Measurements from ENCODE around the gene SPTBN5. TPM values are rescaled to one million over a fixed set of nuclear protein-coding genes. Genes with fewer than 3 reads are reported as not detected.

The SPTBN5 gene
- total RNA-seq, 8 experiments from 2014 or later = 0.18 to 2.3 (median 0.72) TPM

- no peaks in the 10 kb centered on the region for H3K4me1 ChIP-seq (replicated peaks in 1 of 2)
- peak overlapping the region in 1 of 2 donors; percentile 28 for H3K27ac ChIP-seq
- no peak overlapping the region for H3K4me3 ChIP-seq
- WGBS, 10 experiments = 80 to 100% (median 91%) methylated on average over 1 to 4 of the region's 12 CpGs; no CpG with 5 or more reads in 6 of the 10 experiments
- no peak for ATAC-seq (replicated peaks in 6 of 8)
- in situ Hi-C loops (cut with MboI; ENCODE audit: low pct_unique_long_range_greater_than_20kb in 2 of 9, low sequenced_read_pairs in 9 of 9, unreplicated experiment in 9 of 9) = no loop called here
These were observed 19.1 kb downstream of the SPTBN5 start for GRCh38 chr15:41874736-41875135.

DNA sequence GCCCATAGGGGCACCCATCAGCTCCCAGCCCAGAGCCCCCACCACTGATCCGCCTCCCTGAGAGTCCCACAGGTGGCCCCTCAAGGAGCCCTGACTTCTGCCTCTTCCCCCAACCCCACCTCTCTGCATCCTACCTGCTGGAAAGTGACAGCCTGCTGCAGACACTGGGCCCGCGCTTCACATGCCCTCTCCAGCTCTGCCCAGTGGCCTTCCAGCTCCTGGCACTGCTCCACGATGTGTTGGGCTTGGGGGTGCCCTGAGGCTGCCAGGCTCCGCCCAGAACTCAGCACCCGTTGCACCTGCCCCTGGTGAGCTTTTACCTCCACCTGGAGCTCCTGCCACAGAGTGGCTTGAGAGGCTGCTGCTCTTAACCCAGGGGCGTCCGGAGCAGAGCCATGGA lies 20.1 kb downstream of the SPTBN5 start:
- in situ Hi-C loops (cut with MboI; ENCODE audit: low pct_unique_long_range_greater_than_20kb in 2 of 9, low sequenced_read_pairs in 9 of 9, unreplicated experiment in 9 of 9) = no loop called here
- Histone ChIP-seq H3K4me3 (no peak overlapping the region), H3K4me1 (replicated peaks in 1 of 2) (no peaks in the 10 kb centered on the region), H3K27ac (no peak overlapping the region)
- 58 to 96% (median 80%) methylated on average over 1 to 4 of the region's 8 CpGs; no CpG with 5 or more reads in 5 of the 10 experiments for WGBS, 10 experiments
- no peak for ATAC-seq (replicated peaks in 6 of 8)

DNA sequence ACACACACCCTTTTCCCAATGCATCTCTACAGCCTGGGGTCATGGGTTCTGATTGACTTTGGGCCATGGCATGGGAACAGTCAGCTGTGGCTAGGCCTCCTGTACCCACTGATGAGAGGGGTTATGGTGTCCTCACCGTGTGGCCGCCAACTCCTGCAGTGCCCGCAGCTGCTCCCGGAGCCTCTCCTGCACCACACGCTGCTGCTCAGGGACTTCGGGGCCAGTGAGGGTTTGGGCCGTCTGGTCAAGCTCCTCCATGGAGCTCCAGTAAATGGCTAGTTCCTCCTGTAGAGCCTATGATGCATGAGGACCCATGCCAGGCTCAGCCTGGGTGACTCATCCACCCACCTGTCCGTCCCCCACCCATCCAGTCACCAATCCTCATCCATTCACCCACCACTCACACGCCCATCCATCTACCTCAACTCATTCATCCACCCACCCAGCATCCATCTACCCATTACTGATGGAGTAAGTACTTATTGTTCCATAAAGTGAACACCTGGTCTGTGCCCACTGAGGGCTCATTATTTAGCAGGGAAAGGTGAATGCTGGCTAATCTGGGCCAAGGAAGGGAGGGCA lies 21.6 kb downstream of the SPTBN5 start:
- Histone ChIP-seq H3K4me3 (no peak overlapping the region), H3K4me1 (replicated peaks in 1 of 2) (no peaks in the 10 kb centered on the region), H3K27ac (no peak overlapping the region)
- 20 to 100% (median 50%) methylated on average over 1 to 4 of the region's 9 CpGs; no CpG with 5 or more reads in 7 of the 10 experiments for WGBS, 10 experiments
- in situ Hi-C loops (cut with MboI; ENCODE audit: low pct_unique_long_range_greater_than_20kb in 2 of 9, low sequenced_read_pairs in 9 of 9, unreplicated experiment in 9 of 9) = no loop called here
- no peak for ATAC-seq (replicated peaks in 6 of 8)

DNA sequence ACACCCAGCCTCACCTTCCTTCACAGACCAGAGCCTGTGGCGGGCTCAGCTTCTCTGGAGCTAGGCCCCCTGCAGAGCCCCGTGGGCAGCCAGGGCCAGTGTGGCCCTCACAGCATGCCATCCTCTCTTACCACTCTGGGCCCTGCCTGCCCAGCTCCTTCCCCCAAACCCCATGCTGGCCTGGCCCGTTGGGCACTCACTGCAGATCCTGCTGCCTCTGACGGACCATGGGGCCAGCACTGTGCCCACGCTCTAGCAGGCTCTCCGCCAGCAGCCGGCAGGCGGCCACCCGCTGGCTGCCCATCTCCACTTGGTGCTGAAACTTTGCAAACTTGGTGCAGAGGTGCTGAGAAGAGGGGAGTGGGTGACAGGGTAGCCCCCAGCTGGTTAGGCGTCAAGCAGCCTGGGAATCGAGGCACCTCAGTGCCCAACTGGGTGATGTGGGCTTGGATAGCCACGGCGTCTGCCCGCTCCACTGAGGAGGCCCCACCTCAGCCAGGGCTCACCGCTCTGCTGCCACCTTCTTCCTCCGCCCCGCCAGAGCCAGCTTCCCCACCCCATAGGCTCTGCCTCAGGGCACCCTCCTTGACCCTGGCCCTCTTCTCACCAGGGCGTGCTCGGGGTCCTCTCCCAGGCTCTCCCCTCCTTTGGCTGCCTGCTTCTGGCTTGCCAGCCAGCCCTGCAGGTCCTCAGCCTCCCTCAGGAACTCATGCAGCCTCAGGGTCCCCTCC lies 22.5 kb downstream of the SPTBN5 start:
- H3K4me3 ChIP-seq = no peak overlapping the region
- in situ Hi-C loops (cut with MboI; ENCODE audit: low pct_unique_long_range_greater_than_20kb in 2 of 9, low sequenced_read_pairs in 9 of 9, unreplicated experiment in 9 of 9) = no loop called here
- no peak for ATAC-seq (replicated peaks in 6 of 8)
- 0 to 100% (median 67%) methylated on average over 1 to 3 of the region's 19 CpGs; no CpG with 5 or more reads in 5 of the 10 experiments for WGBS, 10 experiments
- H3K27ac ChIP-seq = no peak overlapping the region
- H3K4me1 ChIP-seq (replicated peaks in 1 of 2) = peaks cover 3 to 6% of the 10 kb centered on the region in 2 donors

DNA sequence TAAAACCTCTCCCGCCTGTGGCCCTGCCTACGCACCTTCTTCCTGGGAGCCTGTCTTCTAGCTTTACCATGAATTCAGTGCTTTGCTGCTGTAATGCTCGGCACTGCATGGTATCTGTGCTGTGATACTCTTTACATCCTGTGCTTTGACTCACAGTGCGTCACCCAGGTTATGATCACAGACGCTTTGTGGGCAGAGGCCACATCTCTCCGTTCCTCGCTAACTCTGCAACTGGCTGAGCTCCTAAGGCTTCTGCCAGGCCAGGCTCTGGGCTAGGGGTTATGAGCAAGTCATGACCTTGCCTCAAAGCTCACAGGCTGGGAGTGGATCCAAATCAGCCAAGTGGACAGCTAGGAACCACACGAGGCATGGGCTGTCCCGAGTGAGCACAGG lies 23.2 kb downstream of the SPTBN5 start:
- Histone ChIP-seq H3K4me1 (replicated peaks in 1 of 2) (peaks cover 8 to 12% of the 10 kb centered on the region in 2 donors), H3K27ac (no peak overlapping the region), H3K4me3 (no peak overlapping the region)
- in situ Hi-C loops (cut with MboI; ENCODE audit: low pct_unique_long_range_greater_than_20kb in 2 of 9, low sequenced_read_pairs in 9 of 9, unreplicated experiment in 9 of 9) = no loop called here
- ATAC-seq (replicated peaks in 6 of 8) = no peak
- 25 to 100% (median 77%) methylated on average over 1 to 8 of the region's 9 CpGs; no CpG with 5 or more reads in 2 of the 10 experiments for WGBS, 10 experiments

DNA sequence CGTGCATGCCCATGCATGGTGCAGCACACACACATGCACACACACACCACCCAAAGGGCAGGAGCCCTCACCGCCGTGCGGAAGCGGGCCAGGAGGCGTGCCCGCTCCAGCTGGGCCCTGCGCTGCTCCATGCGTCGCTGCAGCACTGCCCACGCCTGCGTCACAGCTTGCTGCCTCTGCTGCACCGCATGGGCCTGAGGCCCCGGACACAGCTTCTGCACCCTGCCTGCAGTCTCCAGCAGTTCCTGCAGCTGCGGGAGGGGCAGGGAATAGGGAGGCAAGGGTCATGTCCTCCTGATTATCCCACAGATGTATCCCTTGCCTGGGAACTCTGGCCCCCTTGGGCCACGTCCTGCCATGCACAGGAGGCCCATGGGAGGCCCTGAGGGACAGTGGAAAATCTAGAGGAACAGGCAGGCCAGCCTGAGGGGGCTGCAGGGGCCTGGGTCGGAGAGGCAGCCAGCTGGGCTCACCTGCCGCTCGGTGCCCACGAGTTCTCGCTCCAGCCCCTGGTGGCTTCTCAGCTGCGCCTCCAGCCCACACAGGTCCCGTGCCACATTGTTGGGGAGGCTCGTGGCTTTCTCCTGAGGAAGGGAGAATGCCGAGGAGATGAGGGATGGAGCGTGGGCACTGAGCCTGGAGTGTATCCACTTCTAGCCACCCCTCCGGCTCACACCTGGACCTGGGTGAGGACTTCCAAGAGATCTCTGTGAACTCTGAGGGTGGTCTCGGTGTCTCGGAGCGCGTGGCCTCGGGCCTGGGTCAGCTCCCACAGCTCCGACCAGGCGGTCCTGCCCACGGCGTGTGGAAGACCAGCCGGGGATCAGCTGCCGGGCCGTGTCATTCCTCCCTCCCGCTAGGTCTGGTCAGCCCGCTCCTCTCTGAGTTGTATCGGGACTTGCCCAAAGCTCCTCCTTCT lies 23.8 kb downstream of the SPTBN5 start:
- in situ Hi-C loops (cut with MboI; ENCODE audit: low pct_unique_long_range_greater_than_20kb in 2 of 9, low sequenced_read_pairs in 9 of 9, unreplicated experiment in 9 of 9) = no loop called here
- peak in 1 of 8 experiments; percentile 4 for ATAC-seq (replicated peaks in 6 of 8)
- Histone ChIP-seq H3K4me3 (no peak overlapping the region), H3K27ac (no peak overlapping the region), H3K4me1 (replicated peaks in 1 of 2) (peaks cover 8 to 12% of the 10 kb centered on the region in 2 donors)
- 60 to 88% (median 79%) methylated on average over 1 to 17 of the region's 42 CpGs; no CpG with 5 or more reads in 5 of the 10 experiments for WGBS, 10 experiments

GRCh38 chr15:41868321-41868720 lies 25.5 kb downstream of the SPTBN5 start:
- peaks cover 8 to 12% of the 10 kb centered on the region in 2 donors for H3K4me1 ChIP-seq (replicated peaks in 1 of 2)
- in situ Hi-C loops (cut with MboI; ENCODE audit: low pct_unique_long_range_greater_than_20kb in 2 of 9, low sequenced_read_pairs in 9 of 9, unreplicated experiment in 9 of 9) = no loop called here
- no peak overlapping the region for H3K27ac ChIP-seq
- H3K4me3 ChIP-seq = no peak overlapping the region
- no peak for ATAC-seq (replicated peaks in 6 of 8)
- WGBS, 10 experiments = 100% methylated on average over 2 of the region's 15 CpGs; no CpG with 5 or more reads in 7 of the 10 experiments

- Histone ChIP-seq H3K4me1 (replicated peaks in 1 of 2) (peaks cover 8 to 12% of the 10 kb centered on the region in 2 donors), H3K4me3 (no peak overlapping the region), H3K27ac (no peak overlapping the region)
- ATAC-seq (replicated peaks in 6 of 8) = peak in 2 of 8 experiments; percentile 3 to 9
- 78 to 100% (median 93%) methylated on average over 1 to 5 of the region's 25 CpGs; no CpG with 5 or more reads in 6 of the 10 experiments for whole genome bisulfite sequencing, 10 experiments
- in situ Hi-C loops (cut with MboI; ENCODE audit: low pct_unique_long_range_greater_than_20kb in 2 of 9, low sequenced_read_pairs in 9 of 9, unreplicated experiment in 9 of 9) = no loop called here
These were observed 26.8 kb downstream of the SPTBN5 start for GRCh38 chr15:41866872-41867579.

DNA sequence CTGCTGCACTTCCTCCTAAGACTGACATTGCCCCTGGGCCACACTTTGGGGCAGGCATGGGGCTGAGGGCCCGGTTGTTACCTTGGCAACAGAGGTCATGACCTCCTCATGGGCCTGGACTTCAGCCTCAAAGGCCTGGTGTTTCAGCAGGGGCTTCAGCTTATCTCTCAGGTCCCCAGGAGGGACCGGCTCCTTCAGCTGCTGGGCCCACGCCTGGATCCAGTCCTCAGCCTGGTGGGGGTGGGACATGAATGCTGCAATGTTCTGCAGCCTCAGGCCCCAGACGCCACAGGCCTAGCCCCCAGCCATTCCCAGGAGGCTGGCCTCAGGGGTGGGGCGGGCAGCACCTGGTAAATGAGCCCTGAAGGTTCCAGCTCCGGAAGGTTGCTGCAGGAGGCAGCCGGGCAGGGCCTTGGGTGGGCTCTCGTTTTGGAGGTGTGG lies 27.6 kb downstream of the SPTBN5 start:
- in situ Hi-C loops (cut with MboI; ENCODE audit: low pct_unique_long_range_greater_than_20kb in 2 of 9, low sequenced_read_pairs in 9 of 9, unreplicated experiment in 9 of 9) = no loop called here
- peak overlapping the region in 1 of 2 donors; percentile 42 for H3K27ac ChIP-seq
- peaks cover 8 to 12% of the 10 kb centered on the region in 2 donors for H3K4me1 ChIP-seq (replicated peaks in 1 of 2)
- ATAC-seq (replicated peaks in 6 of 8) = peak in 5 of 8 experiments; percentile 17 to 38 (median 30)
- no peak overlapping the region for H3K4me3 ChIP-seq
- 33 to 100% methylated on average over 1 of the region's 8 CpGs; no CpG with 5 or more reads in 8 of the 10 experiments for WGBS, 10 experiments

DNA sequence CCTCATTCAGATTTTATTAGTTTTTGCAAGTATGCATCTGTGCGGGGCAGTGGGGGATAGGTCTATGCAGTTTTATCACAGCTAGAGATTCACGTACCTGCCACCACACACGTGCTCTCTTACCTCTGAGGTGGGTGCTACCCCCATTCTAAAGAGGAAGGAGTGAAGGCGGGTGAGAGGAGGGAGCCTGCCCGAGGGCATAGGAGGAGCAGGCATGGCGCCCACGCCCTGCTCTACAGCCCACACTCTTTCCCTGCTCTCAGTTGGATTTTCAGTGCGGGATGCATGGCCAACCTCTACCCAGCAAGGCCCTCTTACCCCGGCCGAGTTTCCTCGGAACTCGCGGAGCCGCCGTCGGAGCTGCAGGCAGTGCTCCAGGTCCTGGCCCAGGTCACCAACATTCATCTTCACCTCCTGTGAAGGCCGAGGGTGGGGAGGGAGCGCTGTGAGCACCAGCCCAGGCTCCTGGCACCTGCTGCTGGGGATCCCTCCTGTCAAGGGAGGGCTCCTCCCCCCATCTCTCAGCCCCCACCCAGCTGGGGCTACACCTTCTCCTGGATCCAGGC lies 28.3 kb downstream of the SPTBN5 start:
- in situ Hi-C loops (cut with MboI; ENCODE audit: low pct_unique_long_range_greater_than_20kb in 2 of 9, low sequenced_read_pairs in 9 of 9, unreplicated experiment in 9 of 9) = no loop called here
- peak in 3 of 8 experiments; percentile 8 to 37 (median 21) for ATAC-seq (replicated peaks in 6 of 8)
- WGBS, 10 experiments = 60 to 100% (median 78%) methylated on average over 1 to 8 of the region's 18 CpGs; no CpG with 5 or more reads in 2 of the 10 experiments

DNA sequence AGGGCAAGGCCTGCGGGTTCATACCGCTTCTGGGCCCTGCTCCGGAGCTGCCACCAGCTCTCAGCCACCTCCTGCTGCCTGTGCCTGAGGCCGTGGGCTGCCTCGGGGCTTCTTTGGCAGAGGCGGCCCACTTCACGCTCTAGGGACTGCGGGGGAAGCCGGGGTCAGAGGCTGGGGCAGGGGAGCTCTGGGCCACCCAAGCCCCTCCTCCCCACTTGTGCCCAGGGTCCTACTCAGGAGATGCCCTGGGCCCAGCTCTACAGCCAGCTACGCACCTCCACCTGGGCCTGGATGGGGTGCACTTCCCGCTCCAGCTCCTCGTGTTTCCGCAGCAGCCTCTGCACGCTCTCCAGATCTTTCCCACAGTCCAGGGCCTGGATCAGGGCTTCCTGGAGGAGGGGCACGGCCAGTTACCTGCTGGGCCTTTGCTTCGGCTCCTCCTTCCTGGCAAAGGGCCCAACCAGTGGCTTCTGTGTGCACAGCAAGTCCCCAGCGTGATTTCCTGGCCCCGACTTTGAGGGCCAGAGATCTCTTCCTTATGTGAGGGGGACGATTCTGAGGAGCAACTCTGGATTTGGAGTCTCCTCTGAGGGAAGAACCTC lies 31.2 kb downstream of the SPTBN5 start:
- H3K27ac ChIP-seq = no peak overlapping the region
- peaks cover 8 to 12% of the 10 kb centered on the region in 2 donors for H3K4me1 ChIP-seq (replicated peaks in 1 of 2)
- in situ Hi-C loops (cut with MboI; ENCODE audit: low pct_unique_long_range_greater_than_20kb in 2 of 9, low sequenced_read_pairs in 9 of 9, unreplicated experiment in 9 of 9) = no loop called here
- WGBS, 10 experiments = 32 to 93% (median 69%) methylated on average over 1 to 8 of the region's 19 CpGs; no CpG with 5 or more reads in 2 of the 10 experiments
- H3K4me3 ChIP-seq = no peak overlapping the region
- ATAC-seq (replicated peaks in 6 of 8) = peak in 1 of 8 experiments; percentile 26

More for the DNA sequence above, 28.3 kb downstream of the SPTBN5 start:
- no peak overlapping the region for H3K4me3 ChIP-seq
- H3K27ac ChIP-seq = no peak overlapping the region
- H3K4me1 ChIP-seq (replicated peaks in 1 of 2) = peaks cover 8 to 12% of the 10 kb centered on the region in 2 donors
